ENCODE results near the gene GALNT10. TPM values are rescaled to one million over a fixed set of nuclear protein-coding genes. Genes with fewer than 3 reads are reported as not detected.
A peak's percentile ranks its signal among the peaks of the same experiment; 100 is the strongest.

GALNT10 gene
- total and polyA plus RNA-seq, 10 of the 15 experiments (the other 5 are each of a cell fraction or from before 2014, with no cell fraction given), result 3.9 to 35.4 (median 15.5) TPM

DNA sequence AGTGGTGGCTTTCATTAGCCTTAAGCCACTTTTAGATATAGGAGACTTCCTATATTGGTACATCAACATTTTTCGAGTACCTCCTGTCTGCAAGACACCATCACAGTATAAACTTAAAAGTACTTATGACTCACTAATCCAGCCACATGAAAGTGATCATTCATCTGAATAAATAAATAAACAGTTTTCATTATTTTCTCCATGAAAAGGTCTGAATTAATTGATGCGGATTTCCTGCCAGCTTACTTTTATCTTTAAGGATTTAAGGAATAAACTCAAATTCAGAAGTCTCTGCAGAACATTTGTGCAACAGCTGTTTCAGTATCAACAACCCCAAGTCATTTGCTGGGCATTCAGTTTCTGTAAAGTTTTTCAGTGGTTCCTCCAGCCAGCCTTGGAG is 259.3 kb downstream of the GALNT10 start:
- ATAC-seq, result no peak
- Histone ChIP-seq H3K9me3 (replicated peaks; ENCODE audit: control insufficient read depth, insufficient read depth, low read length) (no peaks in the 10 kb centered on the region), H3K36me3 (ENCODE audit: control insufficient read depth in 2 of 2, insufficient read depth in 2 of 2, low read length in 1 of 2) (peaks cover 0 to 12% of the 10 kb centered on the region in 2 experiments; a peak in 3 of 4 replicates), H3K4me2 (ENCODE audit: control insufficient read depth, insufficient read depth) (peak overlapping the region; percentile 45), H4K20me1 (ENCODE audit: control insufficient read depth, insufficient read depth) (no peaks in the 10 kb centered on the region), H3K4me3 (peak overlapping the region; percentile 12; the same call in 1 of the 2 replicates), H3K27ac (ENCODE audit: control insufficient read depth, insufficient read depth) (no peak overlapping the region), H2AFZ (ENCODE audit: control insufficient read depth, low read depth, low read length) (no peak overlapping the region), H3K79me2 (ENCODE audit: control insufficient read depth, insufficient read depth, low read length) (peaks cover 43% of the 10 kb centered on the region), H3K4me1 (ENCODE audit: control insufficient read depth, insufficient read depth, low read length) (peaks cover 5% of the 10 kb centered on the region), H3K9ac (ENCODE audit: control insufficient read depth, insufficient read depth, low read length) (no peak overlapping the region), H3K27me3 (replicated peaks in 1 of 2; ENCODE audit: control insufficient read depth in 2 of 2, insufficient read depth in 2 of 2, low read length in 1 of 2) (no peaks in the 10 kb centered on the region)
- RAD21 ChIA-PET (ENCODE audit: unreplicated experiment), result interaction anchor here (1.2 to 2.1 kb wide), 3 partner anchors 13 to 28 kb away, joined by 3 to 8 read pairs (median 4); no protein-coding TSS in a partner anchor
- SMC1A ChIA-PET (ENCODE audit: uncharacterized antibody, unreplicated experiment), result interaction anchor here (1.2 to 2.1 kb wide), 7 partner anchors 11 to 378 kb away, joined by 3 to 8 read pairs (median 4); no protein-coding TSS in a partner anchor
- TF ChIP-seq PML (IDR thresholded peaks at IDR 0.05; ENCODE audit: low read length) (no peak), TARDBP (IDR thresholded peaks at IDR 0.05; ENCODE audit: borderline replicate concordance) (no peak), TBL1XR1 (IDR thresholded peaks at IDR 0.05; ENCODE audit: low read depth, low read length) (no peak), NR2F1 (conservative IDR thresholded peaks at IDR 0.05) (no peak), STAT3 (IDR thresholded peaks at IDR 0.05; ENCODE audit: low read depth, low read length) (no peak), HDAC6 (IDR thresholded peaks at IDR 0.05; ENCODE audit: unreplicated experiment) (no peak), CREB1 (IDR thresholded peaks at IDR 0.05; ENCODE audit: low read depth) (no peak), HCFC1 (IDR thresholded peaks at IDR 0.05; ENCODE audit: low read length) (no peak), FOXK2 (IDR thresholded peaks at IDR 0.05) (no peak), CBX5 (IDR thresholded peaks at IDR 0.05; ENCODE audit: low read depth) (no peak), KDM1A (IDR thresholded peaks at IDR 0.05; ENCODE audit: borderline replicate concordance) (no peak), NFIC (IDR thresholded peaks at IDR 0.05; ENCODE audit: low read depth, low read length) (no peak), TCF3 (IDR thresholded peaks at IDR 0.05; ENCODE audit: borderline replicate concordance, insufficient read depth, low read depth, low read length) (no peak)
- BruUV-seq (replicated peaks), result no TSS peak
- in situ Hi-C loops (cut with MboI) (no loop called here), intact Hi-C loops (cut with micrococcal nuclease; ENCODE audit: unreplicated experiment) (loop anchor here (5.0 to 10.0 kb wide), 2 partner anchors 408 to 485 kb away; partner anchors contain the start of genes CNOT8 and GEMIN5)
- POLR2A ChIA-PET, result interaction anchor here (0.9 kb wide), 1 partner anchor 8 kb away, joined by 3 read pairs; no protein-coding TSS in a partner anchor
- no peak for DNase-seq (ENCODE audit: low read depth, low spot score)
- CTCF ChIA-PET, result interaction anchor here (0.7 to 4.3 kb wide), 11 partner anchors 12 to 475 kb away, joined by 3 to 27 read pairs (median 4); no protein-coding TSS in a partner anchor
- no peak for FAIRE-seq
- WGBS (ENCODE audit: insufficient coverage, insufficient replicate concordance, low lambda C conversion rate, missing lambda C conversion rate), result 49% methylated on average over 2 of the region's 2 CpGs
